CD4-positive, alpha-beta T cell treated with Interleukin-10 for 1 hour (primary cell): Measurements from ENCODE around the gene BRCC3.
"Not testable (repeated sequence)": the region's sequence is repeated elsewhere in the genome, so short reads cannot be mapped to it uniquely, and the experiment has no call there.

Experiments used
- DNase-seq: peaks from one replicate; pipeline ENCODE4 v3.0.0-alpha.2; 2020

Gene BRCC3

GRCh38 chrX:155148166-155148565 is 76.9 kb downstream of the BRCC3 start:
- DNase-seq: not testable (repeated sequence)

DNA sequence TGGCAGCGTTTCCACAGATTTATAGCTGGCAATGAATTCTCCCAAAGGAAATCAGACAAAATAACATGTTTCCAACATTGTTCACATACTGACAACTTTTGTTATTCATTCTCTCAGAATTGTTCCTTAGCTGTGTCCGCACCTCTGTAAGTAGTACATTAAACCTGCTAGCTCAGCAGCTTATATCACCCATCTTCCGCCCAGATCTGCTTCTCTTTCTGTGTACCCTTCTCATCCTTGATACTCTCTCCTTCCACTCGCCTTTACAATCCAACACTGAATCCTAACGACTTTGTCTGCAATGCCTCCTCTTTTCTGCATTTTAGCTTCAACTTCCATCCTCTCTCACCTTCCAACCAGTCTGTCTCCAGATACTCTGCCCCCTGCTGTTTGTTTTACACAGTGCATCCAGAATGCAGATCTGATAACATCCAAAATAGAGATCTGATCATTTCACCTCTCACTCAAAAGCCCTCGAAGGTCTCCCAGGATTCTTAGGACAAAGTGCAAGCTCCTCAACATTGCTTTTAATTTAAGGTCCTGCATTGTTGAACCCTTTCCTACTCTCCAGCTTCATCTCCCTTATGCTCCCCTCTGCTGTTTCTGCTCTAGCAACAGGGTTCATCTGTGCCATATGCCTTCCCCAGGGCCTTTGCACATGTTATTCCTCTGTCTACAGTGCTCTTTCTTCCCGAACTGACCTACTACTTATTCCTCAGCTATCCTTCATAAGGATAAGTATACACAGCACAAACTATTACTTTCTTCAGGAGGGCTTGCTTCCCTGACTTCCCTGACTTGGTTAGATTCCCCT is 77.6 kb downstream of the BRCC3 start:
- DNase-seq: peak; percentile 41

DNA sequence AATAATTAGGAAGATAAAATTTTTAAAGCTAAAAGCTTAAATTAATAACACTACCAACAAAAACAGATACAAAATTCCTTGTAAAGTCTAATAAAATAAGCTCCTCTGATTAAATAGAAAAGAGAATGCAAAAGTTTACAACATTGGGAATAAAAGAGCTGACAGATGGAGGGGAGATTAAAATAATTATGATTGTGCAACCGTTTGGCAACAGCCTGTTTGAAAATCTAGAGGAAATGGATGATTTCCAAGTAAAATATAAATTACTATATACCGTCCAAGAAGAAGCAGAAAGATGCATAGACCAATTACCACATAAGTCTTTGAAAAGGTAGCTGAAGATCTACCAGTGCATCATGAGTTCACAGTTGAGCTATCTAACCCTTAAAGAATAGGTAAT is 98.6 kb downstream of the BRCC3 start:
- no peak for DNase-seq
